ENCODE data around the gene ZNF500.

DNA sequence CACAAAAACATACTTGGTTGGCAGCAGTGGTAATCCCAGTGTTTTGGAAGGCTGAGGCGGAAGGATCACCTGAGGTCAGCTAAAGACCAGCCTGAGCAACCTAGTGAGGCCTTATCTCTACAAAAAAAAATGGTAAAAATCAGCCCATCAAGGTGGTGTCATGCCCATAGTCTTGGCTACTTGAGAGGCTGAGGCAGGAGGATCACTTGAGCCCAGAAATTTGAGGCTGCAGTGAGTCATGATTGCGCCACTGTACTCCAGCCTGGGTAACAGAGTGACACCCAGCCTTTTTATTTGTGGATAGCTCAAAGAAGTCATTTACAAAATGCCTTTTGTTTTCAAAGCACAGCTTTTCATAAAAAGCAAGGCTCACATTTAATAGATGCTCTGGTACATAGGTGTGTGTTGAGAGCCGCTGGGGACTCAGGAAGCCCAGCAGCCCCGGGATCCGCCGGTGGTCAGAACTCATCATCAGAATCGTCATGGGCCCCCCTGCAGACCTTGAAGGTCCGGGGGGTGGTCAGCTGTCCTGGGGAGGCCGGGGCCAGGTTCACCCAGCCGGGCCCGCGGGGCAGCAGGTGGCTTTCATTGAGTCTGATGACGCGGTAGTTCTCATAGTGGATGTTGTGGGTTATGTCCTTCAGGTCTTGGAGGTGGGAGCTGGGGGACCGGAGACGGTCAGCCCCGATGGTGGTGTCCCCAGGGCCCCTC, 10.5 kb upstream of the ZNF500 start:
- no peak for TF ChIP-seq EZH2 (IDR thresholded peaks at IDR 0.05; ENCODE audit: borderline replicate concordance, insufficient read depth, low read depth, low read length, poor library complexity, severe bottlenecking)
- TF ChIP-seq, protein P1, sequence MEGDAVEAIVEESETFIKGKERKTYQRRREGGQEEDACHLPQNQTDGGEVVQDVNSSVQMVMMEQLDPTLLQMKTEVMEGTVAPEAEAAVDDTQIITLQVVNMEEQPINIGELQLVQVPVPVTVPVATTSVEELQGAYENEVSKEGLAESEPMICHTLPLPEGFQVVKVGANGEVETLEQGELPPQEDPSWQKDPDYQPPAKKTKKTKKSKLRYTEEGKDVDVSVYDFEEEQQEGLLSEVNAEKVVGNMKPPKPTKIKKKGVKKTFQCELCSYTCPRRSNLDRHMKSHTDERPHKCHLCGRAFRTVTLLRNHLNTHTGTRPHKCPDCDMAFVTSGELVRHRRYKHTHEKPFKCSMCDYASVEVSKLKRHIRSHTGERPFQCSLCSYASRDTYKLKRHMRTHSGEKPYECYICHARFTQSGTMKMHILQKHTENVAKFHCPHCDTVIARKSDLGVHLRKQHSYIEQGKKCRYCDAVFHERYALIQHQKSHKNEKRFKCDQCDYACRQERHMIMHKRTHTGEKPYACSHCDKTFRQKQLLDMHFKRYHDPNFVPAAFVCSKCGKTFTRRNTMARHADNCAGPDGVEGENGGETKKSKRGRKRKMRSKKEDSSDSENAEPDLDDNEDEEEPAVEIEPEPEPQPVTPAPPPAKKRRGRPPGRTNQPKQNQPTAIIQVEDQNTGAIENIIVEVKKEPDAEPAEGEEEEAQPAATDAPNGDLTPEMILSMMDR (IDR thresholded peaks at IDR 0.05): no peak

All from B cell (primary cell).